ENCODE measurements around the gene CNPY1.

GRCh38 chr7:155540553-155540952 is 5.8 kb downstream of the CNPY1 start:
- TF ChIP-seq EZH2 (IDR thresholded peaks at IDR 0.05; ENCODE audit: borderline replicate concordance, low read length) (no peak), CTCF (IDR thresholded peaks at IDR 0.05; ENCODE audit: low read length) (no peak)

All from OCI-LY1 (cell line).